Kidney (tissue), 14 donors: ENCODE measurements around the gene ODC1. TPM values are rescaled to one million over a fixed set of nuclear protein-coding genes. Genes with fewer than 3 reads are reported as not detected.

ENCODE experiments used
- DNase-seq, 5 donors: peaks; one replicate each; pipeline ENCODE4 v3.0.0-alpha.2; 2013 to 2020
- FAIRE-seq: peaks from 2 replicates; lab custom pipeline; 2012; peaks lifted over from hg19 to GRCh38; lab: Jason Lieb, UNC
- H3K27ac ChIP-seq, 2 donors: one replicate each; pipeline ENCODE4 v1.7.0; 2013; ENCODE audit warnings: low read depth in 2 of 2, low read length in 2 of 2, inconsistent platforms in 1 of 2
- H3K27me3 ChIP-seq: one replicate; pipeline ENCODE4 v1.7.1; 2013; ENCODE audit warnings: low read length, inconsistent platforms; ENCODE audit not compliant: control insufficient read depth, insufficient read depth
- H3K36me3 ChIP-seq, 3 donors: one replicate each; pipeline versions ENCODE4 v1.7.0 to v1.7.1; 2013; ENCODE audit warnings: low read length in 3 of 3, control low read depth in 1 of 3, inconsistent platforms in 1 of 3; ENCODE audit not compliant: insufficient read depth in 3 of 3, control insufficient read depth in 2 of 3
- H3K4me1 ChIP-seq, 3 donors: one replicate each; pipeline versions ENCODE4 v1.7.0 to v1.7.1; 2013; ENCODE audit warnings: low read length in 3 of 3, inconsistent platforms in 1 of 3, low read depth in 1 of 3; ENCODE audit not compliant: control insufficient read depth in 2 of 3, insufficient read depth in 2 of 3
- H3K4me3 ChIP-seq, 3 donors: one replicate each; pipeline versions ENCODE4 v1.7.0 to v1.8.1; 2013; ENCODE audit warnings: low read length in 3 of 3, control low read depth in 1 of 3, inconsistent platforms in 1 of 3
- H3K9ac ChIP-seq, 3 donors: one replicate each; pipeline versions ENCODE4 v1.7.0 to v1.7.1; 2013; ENCODE audit warnings: low read length in 3 of 3, control low read depth in 1 of 3, inconsistent platforms in 1 of 3
- H3K9me3 ChIP-seq, 3 donors: one replicate each; pipeline versions ENCODE4 v1.7.0 to v1.7.1; 2013; ENCODE audit warnings: low read length in 3 of 3, control low read depth in 1 of 3, inconsistent platforms in 1 of 3; ENCODE audit not compliant: control insufficient read depth in 2 of 3, insufficient read depth in 1 of 3
- CTCF ChIP-seq: IDR thresholded peaks from 3 replicates; pipeline ENCODE4 v1.5.1; 2012; ENCODE audit warnings: mild to moderate bottlenecking, moderate library complexity, borderline replicate concordance; ENCODE audit not compliant: insufficient read depth; ENCODE audit errors: extremely low read depth
- intact Hi-C: fragments of 100-400 bp; cut with DNase I; formaldehyde crosslinking; loops from one replicate; pipeline ENCODE4 v1.11.1; 2022
- polyA plus RNA-seq: library from polyadenylated mRNA; stranded (reverse); fragments of 350-450 nt; fragmentation: Illumina TruSeq; extraction: RNeasy Lipid Tissue Mini Kit (QIAGEN cat#74804); gene quantifications from one replicate; pipeline ENCODE4 v1.2.3, GENCODE V29; 2014; ENCODE audit warnings: low read depth, low replicate concordance; ENCODE audit not compliant: insufficient read depth
- total RNA-seq: library from RNA; stranded (reverse); fragmentation: NEBNext Ultra II Directional; extraction: Animal tissue kit (Norgen Biotek cat#: 25700); gene quantifications from one replicate; pipeline ENCODE4 v1.2.1, GENCODE V29; 2021
- donor health status: control.
- donor health status: control.
- donor health status: control.
- donor health status: control.
- donor health status: control.
- donor health status: DM: yes; HTN: yes; CAD: no.
- donor health status: Normal renal cell carcinoma (clear cell type).

The ODC1 gene
- total and polyA plus RNA-seq, 2 donors from 2014 or later: 94.4 to 97.5 TPM

GRCh38 chr2:10471046-10471571 is 23.0 kb upstream of the ODC1 start:
- FAIRE-seq: no peak
- TF ChIP-seq CTCF: no peak
- no peaks in the 10 kb centered on the region for H3K36me3 ChIP-seq
- no peak overlapping the region for H3K9ac ChIP-seq
- no peaks in the 10 kb centered on the region for H3K27me3 ChIP-seq
- DNase-seq: no peak
- H3K4me3 ChIP-seq: no peak overlapping the region
- intact Hi-C loops: no loop called here
- no peaks in the 10 kb centered on the region for H3K4me1 ChIP-seq
- H3K9me3 ChIP-seq: no peaks in the 10 kb centered on the region
- no peak overlapping the region for H3K27ac ChIP-seq

GRCh38 chr2:10469955-10470608 is 22.0 kb upstream of the ODC1 start:
- FAIRE-seq (no peak), DNase-seq (no peak)
- Histone ChIP-seq H3K36me3 (no peaks in the 10 kb centered on the region), H3K4me3 (no peak overlapping the region), H3K27me3 (no peaks in the 10 kb centered on the region), H3K9me3 (no peaks in the 10 kb centered on the region), H3K27ac (no peak overlapping the region), H3K9ac (no peak overlapping the region), H3K4me1 (no peaks in the 10 kb centered on the region)
- intact Hi-C loops: no loop called here
- no peak for TF ChIP-seq CTCF

- H3K4me3 ChIP-seq: no peak overlapping the region
- no peaks in the 10 kb centered on the region for H3K36me3 ChIP-seq
- no peak for TF ChIP-seq CTCF
- H3K4me1 ChIP-seq: no peaks in the 10 kb centered on the region
- FAIRE-seq: no peak
- H3K9ac ChIP-seq: no peak overlapping the region
- DNase-seq: no peak
- H3K9me3 ChIP-seq: no peaks in the 10 kb centered on the region
- intact Hi-C loops: no loop called here
- no peaks in the 10 kb centered on the region for H3K27me3 ChIP-seq
- no peak overlapping the region for H3K27ac ChIP-seq
Measured at GRCh38 chr2:10469301-10469700, 21.2 kb upstream of the ODC1 start.
